Measurements from ENCODE around the gene THBD.

DNA sequence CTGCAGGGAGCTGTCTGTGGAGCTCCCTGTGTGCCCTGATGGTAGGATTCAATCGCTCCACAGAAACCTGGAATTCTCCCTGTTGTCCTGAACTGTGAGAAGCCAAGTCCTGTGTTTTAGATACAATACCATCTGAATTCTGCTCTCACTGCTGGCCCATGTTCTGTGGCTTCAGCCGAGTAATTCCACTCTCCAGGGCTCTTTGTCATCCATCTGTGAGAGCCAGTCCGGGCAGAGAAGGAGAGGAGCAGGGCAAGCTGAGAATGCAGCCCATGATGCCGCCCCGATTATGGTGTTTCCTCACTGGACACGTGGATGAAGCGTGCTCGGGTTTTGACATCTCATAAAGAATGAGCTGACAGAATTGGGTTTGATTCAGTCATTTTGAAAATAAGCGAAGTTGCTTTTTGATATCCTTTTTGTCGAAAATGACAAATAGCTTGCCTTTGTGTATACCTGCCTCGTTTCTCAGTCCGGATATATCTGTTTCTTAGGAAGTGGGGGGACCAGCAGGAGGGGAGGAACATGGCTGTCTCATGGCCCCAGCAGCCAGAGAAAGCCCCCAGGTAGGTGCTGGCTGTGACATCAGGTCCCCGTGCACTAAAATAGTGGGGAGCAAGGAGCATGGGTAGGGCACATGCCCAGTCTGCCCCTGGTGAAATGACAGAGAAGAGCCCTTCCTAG lies 44.9 kb upstream of the THBD start:
- TF ChIP-seq EZH2phosphoT487 (IDR thresholded peaks at IDR 0.05; ENCODE audit: insufficient read depth, low read depth) (no peak), EZH2 (IDR thresholded peaks at IDR 0.05; ENCODE audit: insufficient read depth, poor library complexity, severe bottlenecking) (no peak)

Measured in GM23248 (cell line).